Measurements from ENCODE around the gene TERT.

- no peak for TF ChIP-seq EZH2phosphoT487 (IDR thresholded peaks at IDR 0.05; ENCODE audit: low read depth)
- TF ChIP-seq CTCF (IDR thresholded peaks at IDR 0.05; ENCODE audit: low read depth, low read length), result no peak
These were observed 50.6 kb downstream of the TERT start for GRCh38 chr5:1244255-1244654.
